Activated T-cell treated with anti-CD3 and anti-CD28 coated beads, Interleukin-2, amount 50 U/mL, for 4 hours (primary cell): ENCODE results near the gene HLCS. TPM values are rescaled to one million over a fixed set of nuclear protein-coding genes. Genes with fewer than 3 reads are reported as not detected.

Experiments
- ATAC-seq, 2 donors: fragments of 200-7000 bp; cut with Tn5 transposase; one replicate each; pipeline ENCODE4 v1.10.0; 2021
- DNase-seq: peaks from one replicate; pipeline ENCODE4 v3.0.0-alpha.2; 2020
- H3K27me3 Mint-ChIP-seq: one replicate; pipeline ENCODE4 v1.8.0; 2021; ENCODE audit warnings: low read depth, mixed read lengths
- H3K36me3 Mint-ChIP-seq: one replicate; pipeline ENCODE4 v1.8.0; 2022; ENCODE audit warnings: mixed read lengths; ENCODE audit not compliant: insufficient read depth
- H3K4me1 Mint-ChIP-seq: one replicate; pipeline ENCODE4 v1.8.0; 2021; ENCODE audit warnings: low read depth, mixed read lengths
- H3K4me3 Mint-ChIP-seq: one replicate; pipeline ENCODE4 v1.8.0; 2021; ENCODE audit warnings: mild to moderate bottlenecking, moderate library complexity, mixed read lengths
- H3K9me3 Mint-ChIP-seq: one replicate; pipeline ENCODE4 v1.8.0; 2021; ENCODE audit warnings: mixed read lengths
- total RNA-seq, 3 donors: library from RNA; stranded (reverse); gene quantifications; one replicate each; pipeline ENCODE4 v1.2.1, GENCODE V29; 2021

HLCS gene
- total RNA-seq, 3 donors from 2014 or later: 7.1 to 8.6 (median 8.3) TPM

DNA sequence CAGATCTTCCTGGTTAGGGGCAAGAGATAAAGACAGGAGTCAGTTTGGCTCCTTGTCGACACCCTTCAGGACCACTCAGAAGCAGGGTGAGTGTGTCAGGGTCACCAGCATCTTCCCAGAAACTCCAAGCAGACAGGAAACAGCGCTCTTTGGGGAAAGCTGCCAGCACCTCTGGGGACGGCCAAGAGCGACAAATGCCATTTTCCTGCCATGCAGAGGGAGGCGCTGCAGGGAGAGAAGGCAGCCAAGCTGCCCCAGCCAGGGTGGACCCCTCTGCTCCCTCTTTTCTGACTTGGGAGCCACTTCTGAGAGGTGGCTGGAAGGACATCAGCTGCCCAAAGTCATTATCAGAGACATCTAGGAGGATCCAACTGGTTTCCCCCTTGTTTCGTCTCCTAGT, 238.6 kb downstream of the HLCS start:
- H3K4me3 Mint-ChIP-seq: no peak overlapping the region
- DNase-seq (no peak), ATAC-seq (no peak)
- no peaks in the 10 kb centered on the region for H3K4me1 Mint-ChIP-seq
- peaks cover 23% of the 10 kb centered on the region for H3K27me3 Mint-ChIP-seq
- no peaks in the 10 kb centered on the region for H3K36me3 Mint-ChIP-seq
- no peaks in the 10 kb centered on the region for H3K9me3 Mint-ChIP-seq

DNA sequence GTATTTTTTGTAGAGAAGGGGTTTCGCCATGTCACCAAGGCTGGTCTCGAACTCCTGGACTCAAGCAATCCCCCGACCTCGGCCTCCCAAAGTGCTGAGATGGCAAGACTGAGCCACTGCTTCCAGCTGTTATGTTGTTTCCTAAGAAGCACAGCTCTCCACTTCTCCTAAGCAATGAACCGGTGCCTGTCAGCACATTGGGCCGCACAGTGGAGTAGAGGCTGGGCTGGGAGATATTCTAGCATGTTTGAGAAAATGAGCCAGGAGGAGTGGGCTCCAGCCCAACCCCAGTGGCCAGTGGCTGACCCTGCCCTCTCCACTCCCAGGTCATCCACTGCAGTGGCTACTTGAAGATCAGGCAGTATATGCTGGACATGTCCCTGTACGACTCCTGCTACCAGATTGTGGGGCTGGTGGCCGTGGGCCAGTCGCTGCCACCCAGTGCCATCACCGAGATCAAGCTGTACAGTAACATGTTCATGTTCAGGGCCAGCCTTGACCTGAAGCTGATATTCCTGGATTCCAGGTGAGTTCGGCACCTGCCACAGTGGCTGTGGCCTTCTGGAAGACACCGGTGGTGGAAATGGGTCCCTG, 240.6 kb downstream of the HLCS start:
- Mint-ChIP-seq H3K4me1 (no peaks in the 10 kb centered on the region), H3K36me3 (no peaks in the 10 kb centered on the region), H3K4me3 (no peak overlapping the region), H3K9me3 (no peaks in the 10 kb centered on the region), H3K27me3 (peaks cover 24% of the 10 kb centered on the region)
- no peak for ATAC-seq
- DNase-seq: no peak

DNA sequence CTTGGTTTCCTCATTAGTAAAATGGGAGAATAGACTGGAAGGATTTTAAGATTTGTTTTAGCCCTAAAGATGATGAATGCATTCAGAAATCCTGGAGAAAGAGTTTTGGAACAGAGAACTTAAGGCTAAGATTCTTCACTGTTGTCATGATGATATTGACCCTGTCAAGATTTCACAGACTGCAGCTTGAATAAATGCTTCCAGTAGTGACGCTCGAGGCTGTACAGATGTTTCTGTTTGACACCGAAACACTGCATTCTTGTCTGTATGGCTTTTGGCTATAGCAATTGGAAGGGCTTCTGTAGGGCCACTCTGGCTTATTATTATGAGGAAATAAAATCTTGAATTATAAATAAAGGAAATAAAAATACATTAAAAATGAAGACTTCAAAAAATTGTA, 241.8 kb downstream of the HLCS start:
- no peaks in the 10 kb centered on the region for H3K4me1 Mint-ChIP-seq
- H3K4me3 Mint-ChIP-seq: no peak overlapping the region
- ATAC-seq (no peak), DNase-seq (no peak)
- peaks cover 31% of the 10 kb centered on the region for H3K27me3 Mint-ChIP-seq
- no peaks in the 10 kb centered on the region for H3K9me3 Mint-ChIP-seq
- no peaks in the 10 kb centered on the region for H3K36me3 Mint-ChIP-seq

DNA sequence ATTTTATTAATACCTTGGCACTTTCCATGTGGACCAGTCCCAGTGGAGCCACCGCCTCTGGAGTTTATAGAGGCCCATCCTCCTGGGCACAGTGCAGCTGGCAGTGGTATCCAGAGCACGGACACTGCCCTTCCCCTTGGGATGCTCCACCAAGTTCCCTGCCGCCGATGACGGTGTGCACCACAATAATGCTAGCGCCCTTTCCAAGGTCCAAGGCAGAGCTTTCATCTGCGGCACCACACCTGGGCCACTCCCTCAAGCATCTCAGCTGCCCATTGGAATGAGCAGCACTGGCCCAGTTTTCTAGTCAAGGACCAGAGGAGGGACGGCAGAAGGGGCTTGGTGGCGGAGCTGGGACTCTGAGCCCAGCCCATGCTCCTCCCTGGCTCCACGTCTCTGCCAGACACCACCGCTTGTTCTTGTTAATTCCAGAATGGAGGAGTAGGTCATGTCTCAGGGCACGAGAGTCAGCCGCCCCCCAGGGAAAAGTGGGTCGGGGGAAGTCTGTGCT, 243.0 kb downstream of the HLCS start:
- no peak for ATAC-seq
- no peaks in the 10 kb centered on the region for H3K36me3 Mint-ChIP-seq
- no peaks in the 10 kb centered on the region for H3K4me1 Mint-ChIP-seq
- DNase-seq: no peak
- no peaks in the 10 kb centered on the region for H3K9me3 Mint-ChIP-seq
- peaks cover 32% of the 10 kb centered on the region for H3K27me3 Mint-ChIP-seq
- H3K4me3 Mint-ChIP-seq: no peak overlapping the region

DNA sequence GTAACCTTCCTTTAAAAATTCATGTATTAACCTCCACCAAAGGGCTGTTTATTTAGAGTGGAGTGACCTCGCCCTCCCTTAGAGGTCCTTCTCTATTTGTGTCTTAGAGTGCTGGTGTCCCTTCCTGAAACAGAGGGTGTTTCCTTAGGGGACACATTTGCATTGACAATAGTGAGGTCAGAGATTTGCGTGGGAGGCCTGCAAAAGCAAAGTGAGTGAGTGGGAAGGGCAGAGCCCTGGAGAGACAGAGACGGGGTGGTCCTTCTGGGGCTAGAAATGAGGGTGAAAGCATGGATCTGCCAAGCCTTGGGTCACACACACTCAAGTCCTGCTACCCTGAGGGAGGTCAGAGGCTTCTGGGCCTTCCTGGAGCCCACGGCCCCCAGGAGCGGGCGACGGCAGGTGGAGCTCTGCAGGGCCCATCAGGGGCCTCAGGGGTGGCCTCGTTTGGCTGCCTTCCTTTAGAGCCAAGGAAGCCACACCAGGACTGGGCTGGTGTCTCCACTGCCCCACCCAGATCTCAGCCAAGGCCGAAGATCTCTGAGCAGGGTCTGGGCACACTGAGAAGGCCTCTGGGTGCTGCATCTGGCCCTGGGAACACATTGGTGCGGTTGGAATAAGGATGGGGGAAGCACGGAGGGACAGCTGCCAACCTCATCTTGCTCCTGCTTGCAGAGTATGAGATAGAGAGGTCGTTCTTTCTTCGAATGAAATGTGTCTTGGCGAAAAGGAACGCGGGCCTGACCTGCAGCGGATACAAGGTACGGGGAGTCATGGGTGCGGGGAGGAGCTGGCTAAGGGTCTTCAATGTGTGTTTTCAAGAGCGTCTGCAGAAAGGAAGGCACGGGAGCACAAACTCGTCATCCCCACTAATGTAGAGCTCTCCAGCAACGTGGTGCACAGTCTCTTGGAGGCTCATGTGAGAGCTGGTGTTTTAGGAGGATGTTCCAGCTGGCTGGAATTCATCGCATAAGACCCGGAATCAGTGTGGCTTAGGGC, 243.8 kb downstream of the HLCS start:
- H3K27me3 Mint-ChIP-seq: peaks cover 35% of the 10 kb centered on the region
- no peak overlapping the region for H3K4me3 Mint-ChIP-seq
- no peaks in the 10 kb centered on the region for H3K9me3 Mint-ChIP-seq
- H3K36me3 Mint-ChIP-seq: no peaks in the 10 kb centered on the region
- ATAC-seq (no peak), DNase-seq (no peak)
- no peaks in the 10 kb centered on the region for H3K4me1 Mint-ChIP-seq

DNA sequence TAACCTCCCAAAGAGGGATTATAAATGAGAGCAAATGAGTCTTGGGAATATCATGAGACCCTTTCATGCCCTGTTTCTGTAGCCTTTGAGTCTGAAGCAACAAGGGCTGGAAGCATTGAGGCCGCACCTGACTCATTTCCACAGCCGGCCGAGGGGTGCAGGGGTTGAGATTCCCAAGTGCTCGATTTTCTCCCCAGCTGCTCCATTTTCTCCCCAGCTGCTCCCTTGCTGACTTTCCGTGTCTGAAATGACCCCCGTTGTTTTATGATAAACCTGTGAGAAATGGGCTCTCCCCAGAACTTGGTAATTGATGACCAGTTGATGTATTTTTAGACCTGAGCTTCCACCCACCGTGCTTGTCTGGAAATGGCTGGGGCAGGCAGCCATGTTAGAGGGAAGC, 244.7 kb downstream of the HLCS start:
- Mint-ChIP-seq H3K27me3 (peaks cover 33% of the 10 kb centered on the region), H3K9me3 (no peaks in the 10 kb centered on the region)

DNA sequence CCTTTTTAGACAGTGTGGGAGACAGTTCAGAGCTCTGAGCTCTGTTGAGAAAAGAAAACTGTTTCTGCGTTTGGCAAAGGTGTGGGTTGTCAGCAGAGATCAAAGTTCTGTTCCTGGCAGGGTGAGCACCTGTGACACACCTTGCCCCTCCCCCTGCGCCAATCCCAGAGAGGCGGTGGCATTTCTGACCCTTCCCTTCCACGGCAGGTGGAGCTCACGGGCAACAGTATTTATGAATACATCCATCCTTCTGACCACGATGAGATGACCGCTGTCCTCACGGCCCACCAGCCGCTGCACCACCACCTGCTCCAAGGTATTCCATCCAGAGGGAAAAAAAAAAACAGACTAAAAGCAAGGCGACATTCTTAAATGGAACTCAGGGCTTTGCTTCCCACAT, 246.9 kb downstream of the HLCS start:
- Mint-ChIP-seq H3K9me3 (no peaks in the 10 kb centered on the region), H3K27me3 (peaks cover 41% of the 10 kb centered on the region), H3K4me1 (no peaks in the 10 kb centered on the region), H3K36me3 (no peaks in the 10 kb centered on the region), H3K4me3 (no peak overlapping the region)
- no peak for ATAC-seq
- no peak for DNase-seq

More for the DNA sequence above, 244.7 kb downstream of the HLCS start:
- H3K4me3 Mint-ChIP-seq: no peak overlapping the region
- ATAC-seq (no peak), DNase-seq (no peak)
- no peaks in the 10 kb centered on the region for H3K36me3 Mint-ChIP-seq
- no peaks in the 10 kb centered on the region for H3K4me1 Mint-ChIP-seq

DNA sequence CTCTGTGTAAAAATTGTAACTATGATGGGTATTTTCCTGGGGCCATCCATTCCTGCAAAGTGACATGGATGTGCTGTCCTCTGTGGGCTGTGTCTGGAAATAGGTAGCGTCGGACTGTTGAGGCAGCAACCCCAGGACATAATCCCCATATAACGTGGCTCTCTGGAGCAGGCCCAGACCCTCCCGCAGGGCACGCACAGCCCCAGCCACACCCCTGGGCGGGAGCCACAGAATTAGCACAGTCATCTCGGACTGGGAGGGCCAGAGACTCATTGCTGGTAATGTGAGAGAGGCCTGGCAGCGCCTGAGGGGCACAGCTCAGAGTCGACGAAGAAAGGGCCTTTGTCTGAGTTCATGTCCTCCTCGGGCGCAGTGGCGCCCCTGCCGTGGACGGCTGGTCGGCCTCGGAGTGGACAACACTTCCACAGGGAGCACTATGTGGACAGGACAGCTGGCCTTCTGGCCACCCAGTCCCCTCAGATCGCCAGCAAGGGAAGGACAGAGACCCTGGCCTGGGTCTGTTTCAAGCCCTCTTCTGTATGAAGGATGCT, 247.4 kb downstream of the HLCS start:
- Mint-ChIP-seq H3K4me3 (no peak overlapping the region), H3K27me3 (peaks cover 42% of the 10 kb centered on the region), H3K9me3 (no peaks in the 10 kb centered on the region), H3K36me3 (no peaks in the 10 kb centered on the region), H3K4me1 (no peaks in the 10 kb centered on the region)
- ATAC-seq (no peak), DNase-seq (no peak)

DNA sequence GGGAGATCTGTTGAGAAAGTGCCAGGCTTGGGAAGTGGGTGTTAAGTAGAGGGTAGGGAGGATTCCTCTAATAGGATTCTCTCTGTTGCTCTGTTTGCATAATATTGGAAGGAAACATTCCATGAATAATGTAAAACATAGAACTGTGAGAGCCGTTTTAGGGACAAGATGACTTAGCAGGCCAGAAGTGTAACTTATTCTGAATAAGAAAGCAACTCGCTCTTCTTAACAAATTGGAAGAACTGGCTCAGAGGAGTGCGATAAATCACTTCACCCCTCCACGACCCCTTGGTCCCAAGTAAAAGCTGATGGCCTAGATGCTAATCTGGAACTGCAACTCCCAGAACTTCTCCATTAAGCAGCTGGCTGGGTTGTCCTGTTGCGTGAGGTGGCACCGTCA, 248.5 kb downstream of the HLCS start:
- ATAC-seq (no peak), DNase-seq (no peak)
- Mint-ChIP-seq H3K4me3 (no peak overlapping the region), H3K9me3 (no peaks in the 10 kb centered on the region), H3K4me1 (no peaks in the 10 kb centered on the region), H3K36me3 (no peaks in the 10 kb centered on the region), H3K27me3 (peaks cover 49% of the 10 kb centered on the region)

DNA sequence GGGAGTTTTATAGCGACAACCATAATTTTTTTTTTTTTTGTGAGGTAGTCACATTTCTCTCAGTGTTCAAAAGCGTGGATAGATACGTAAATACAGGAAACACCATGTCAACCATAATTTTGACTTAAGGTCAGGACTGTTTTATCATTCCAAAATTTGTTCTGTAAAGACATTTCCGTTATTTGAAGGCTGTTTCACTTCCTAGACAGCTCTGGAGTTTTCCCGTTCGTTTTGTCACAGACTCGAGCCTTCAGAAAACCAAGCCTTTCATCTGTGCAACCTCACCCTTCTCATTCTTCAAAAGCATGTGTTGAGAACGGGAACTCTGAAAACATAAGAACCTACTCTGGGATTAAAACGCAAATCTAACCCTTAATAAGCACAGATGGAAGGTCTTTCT, 249.6 kb downstream of the HLCS start:
- Mint-ChIP-seq H3K36me3 (no peaks in the 10 kb centered on the region), H3K4me1 (no peaks in the 10 kb centered on the region), H3K9me3 (no peaks in the 10 kb centered on the region), H3K27me3 (peaks cover 57% of the 10 kb centered on the region), H3K4me3 (no peak overlapping the region)
- DNase-seq (no peak), ATAC-seq (no peak)

DNA sequence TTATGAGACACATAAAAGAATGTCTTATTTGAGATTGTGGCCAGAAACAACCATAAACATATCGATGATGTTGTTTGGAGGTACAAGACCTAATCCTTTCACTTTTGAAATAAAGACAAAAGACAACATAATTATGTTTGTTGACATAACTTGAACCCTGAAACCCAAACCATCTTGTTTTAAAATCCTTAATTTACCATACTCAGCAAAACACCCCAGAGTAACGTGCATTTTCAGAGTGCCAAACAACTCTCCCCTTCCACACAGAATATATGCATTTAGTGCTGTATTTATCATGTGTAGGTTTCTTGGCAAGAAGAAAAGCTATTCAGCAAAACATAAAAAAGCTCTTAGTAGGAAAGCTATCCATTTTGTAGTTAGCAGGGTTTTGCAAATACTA, 250.1 kb downstream of the HLCS start:
- no peak for ATAC-seq
- no peak for DNase-seq
- Mint-ChIP-seq H3K27me3 (peaks cover 60% of the 10 kb centered on the region), H3K4me3 (no peak overlapping the region), H3K9me3 (no peaks in the 10 kb centered on the region), H3K36me3 (no peaks in the 10 kb centered on the region), H3K4me1 (no peaks in the 10 kb centered on the region)

DNA sequence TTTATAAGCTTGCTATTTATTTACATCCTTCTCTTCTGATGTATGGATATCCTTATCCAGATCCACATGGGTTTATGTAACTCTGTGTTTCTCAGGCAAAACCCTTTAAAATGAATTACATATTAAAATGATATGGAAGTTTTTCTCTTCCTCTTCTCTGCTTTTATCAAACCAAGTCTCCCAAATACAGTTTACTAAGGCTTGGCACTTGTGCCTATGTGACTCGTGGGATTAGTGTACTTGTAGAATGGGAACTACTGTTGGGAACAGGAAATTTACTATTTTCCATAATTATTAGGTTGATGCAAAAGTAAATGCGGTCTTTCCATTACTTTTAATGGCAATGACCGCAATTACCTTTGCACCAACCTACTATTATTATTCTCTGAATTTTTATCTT, 252.7 kb downstream of the HLCS start:
- Mint-ChIP-seq H3K9me3 (no peaks in the 10 kb centered on the region), H3K27me3 (peaks cover 63% of the 10 kb centered on the region), H3K4me3 (no peak overlapping the region), H3K36me3 (no peaks in the 10 kb centered on the region), H3K4me1 (peaks cover 10% of the 10 kb centered on the region)
- DNase-seq (no peak), ATAC-seq (no peak)

DNA sequence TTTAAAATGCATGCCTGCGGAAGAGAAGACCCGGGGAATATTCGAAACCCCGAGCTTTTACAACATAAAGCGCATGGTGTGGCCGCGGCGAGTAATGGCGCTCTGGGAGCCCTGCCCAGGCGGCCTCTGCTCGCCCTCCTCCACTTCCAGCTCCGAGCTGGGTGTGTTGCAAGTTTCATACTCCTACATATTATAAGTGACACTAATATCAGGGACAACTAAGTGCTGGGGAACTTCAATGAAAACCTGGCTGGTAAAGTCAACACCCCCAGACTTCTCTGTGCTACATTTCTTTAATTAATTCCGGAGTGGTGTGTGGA, 255.8 kb downstream of the HLCS start:
- H3K9me3 Mint-ChIP-seq: no peaks in the 10 kb centered on the region
- H3K27me3 Mint-ChIP-seq: peaks cover 71% of the 10 kb centered on the region
- DNase-seq: no peak
- ATAC-seq: no peak
- H3K4me3 Mint-ChIP-seq: no peak overlapping the region
- H3K4me1 Mint-ChIP-seq: peaks cover 33% of the 10 kb centered on the region
- H3K36me3 Mint-ChIP-seq: no peaks in the 10 kb centered on the region

DNA sequence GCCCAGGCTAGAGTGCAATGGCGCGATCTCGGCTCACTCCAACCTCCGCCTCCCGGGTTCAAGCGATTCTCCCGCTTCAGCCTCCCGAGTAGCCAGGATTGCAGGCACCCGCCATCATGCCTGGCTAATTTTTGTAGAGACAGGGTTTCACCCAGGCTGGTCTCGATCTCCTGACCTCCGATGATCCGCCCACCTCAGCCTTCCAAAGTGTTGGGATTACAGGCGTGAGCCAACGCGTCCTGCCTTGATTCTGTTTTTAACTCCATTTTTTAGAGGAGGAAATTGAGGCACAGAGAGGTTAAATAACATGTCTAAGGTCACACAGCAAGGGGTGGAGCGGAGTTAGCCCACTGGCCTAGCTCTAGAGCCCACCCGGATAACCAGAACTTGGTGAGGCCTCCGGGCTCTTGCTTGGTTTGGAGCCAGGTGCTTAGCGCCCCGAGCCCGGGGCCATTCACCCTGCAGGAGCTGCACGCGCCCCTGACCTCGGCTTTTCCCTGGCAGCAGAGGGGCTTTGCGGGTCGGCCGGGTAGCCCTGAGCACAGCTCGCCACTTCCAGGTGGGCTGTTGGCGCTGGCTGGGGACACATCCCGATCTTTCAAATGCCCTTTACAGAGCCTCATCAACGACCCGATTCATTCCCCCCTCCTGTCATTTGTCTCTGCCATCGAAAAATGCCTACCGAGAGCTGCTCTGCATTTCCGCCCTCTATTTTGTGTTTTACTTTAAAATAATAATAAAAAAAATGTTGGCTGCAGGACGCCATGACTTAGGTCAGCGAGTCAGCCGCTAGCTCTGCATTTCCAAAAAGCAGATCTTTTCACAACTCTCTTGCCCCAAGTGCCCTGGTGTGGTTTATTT, 256.4 kb downstream of the HLCS start:
- no peak overlapping the region for H3K4me3 Mint-ChIP-seq
- H3K36me3 Mint-ChIP-seq: no peaks in the 10 kb centered on the region
- no peaks in the 10 kb centered on the region for H3K9me3 Mint-ChIP-seq
- ATAC-seq (no peak), DNase-seq (no peak)
- peaks cover 74% of the 10 kb centered on the region for H3K27me3 Mint-ChIP-seq
- H3K4me1 Mint-ChIP-seq: peaks cover 39% of the 10 kb centered on the region
